Mesenchymal stem cell (in vitro differentiated cells and primary cell): ENCODE results near the gene BUD31. TPM values are rescaled to one million over a fixed set of nuclear protein-coding genes. Genes with fewer than 3 reads are reported as not detected.

ENCODE experiments used
- DNase-seq: peaks from one replicate; pipeline ENCODE4 v3.0.0-alpha.2; 2013
- H2AFZ ChIP-seq: one replicate; pipeline ENCODE4 v1.6.1; 2013; ENCODE audit warnings: low read depth, mild to moderate bottlenecking, control low read depth, inconsistent platforms, low read length, moderate library complexity
- H2AK5ac ChIP-seq: 2 replicates; pipeline ENCODE4 v1.6.1; 2013; ENCODE audit warnings: low read length, moderate library complexity, mild to moderate bottlenecking, inconsistent platforms; ENCODE audit not compliant: severe bottlenecking
- H2BK120ac ChIP-seq: one replicate; pipeline ENCODE4 v1.6.1; 2013; ENCODE audit warnings: low read depth, mild to moderate bottlenecking, inconsistent platforms, low read length, moderate library complexity
- H2BK12ac ChIP-seq, 2 experiments: one replicate each; pipeline ENCODE4 v1.6.1; 2013; ENCODE audit warnings: inconsistent platforms in 2 of 2, low read length in 2 of 2, mild to moderate bottlenecking in 2 of 2, moderate library complexity in 2 of 2, control low read depth in 1 of 2
- H2BK15ac ChIP-seq: one replicate; pipeline ENCODE4 v1.6.1; 2013; ENCODE audit warnings: mild to moderate bottlenecking, low read depth, inconsistent platforms; ENCODE audit not compliant: poor library complexity, severe bottlenecking
- H2BK5ac ChIP-seq: 2 replicates; pipeline ENCODE4 v1.6.1; 2013; ENCODE audit warnings: low read depth, mild to moderate bottlenecking, low read length, control low read depth, inconsistent platforms; ENCODE audit not compliant: poor library complexity, severe bottlenecking
- H3K14ac ChIP-seq, 2 experiments: one replicate each; pipeline ENCODE4 v1.6.1; 2013; ENCODE audit warnings: inconsistent platforms in 2 of 2, low read length in 2 of 2, control low read depth in 1 of 2, mild to moderate bottlenecking in 1 of 2, moderate library complexity in 1 of 2
- H3K18ac ChIP-seq, 2 experiments: one replicate each; pipeline ENCODE4 v1.6.1; 2013; ENCODE audit warnings: inconsistent platforms in 2 of 2, low read length in 2 of 2, control low read depth in 1 of 2, low read depth in 1 of 2, mild to moderate bottlenecking in 1 of 2
- H3K23ac ChIP-seq, 2 experiments: one replicate each; pipeline ENCODE4 v1.6.1; 2013; ENCODE audit warnings: inconsistent platforms in 2 of 2, low read length in 2 of 2, mild to moderate bottlenecking in 2 of 2, moderate library complexity in 2 of 2, control low read depth in 1 of 2
- H3K27ac ChIP-seq: 2 replicates; pipeline ENCODE4 v1.5.1; 2013; ENCODE audit warnings: mild to moderate bottlenecking, moderate library complexity, low read length, control low read depth, inconsistent platforms; ENCODE audit not compliant: poor library complexity, severe bottlenecking
- H3K27me3 ChIP-seq, 2 experiments: 2 replicates each; pipeline versions ENCODE4 v1.6.1 to v1.7.0; 2013; ENCODE audit warnings: low read length in 2 of 2, mild to moderate bottlenecking in 2 of 2, moderate library complexity in 2 of 2, control low read depth in 1 of 2, inconsistent platforms in 1 of 2; ENCODE audit not compliant: control insufficient read depth in 1 of 2, insufficient read depth in 1 of 2
- H3K36me3 ChIP-seq, 2 experiments: 2 replicates each; pipeline versions ENCODE4 v1.6.1 to v1.7.0; 2013; ENCODE audit warnings: low read length in 2 of 2, control low read depth in 1 of 2, inconsistent platforms in 1 of 2, low read depth in 1 of 2, mild to moderate bottlenecking in 1 of 2; ENCODE audit not compliant: insufficient read depth in 2 of 2, control insufficient read depth in 1 of 2
- H3K4ac ChIP-seq, 2 experiments: one replicate each; pipeline ENCODE4 v1.6.1; 2013; ENCODE audit warnings: inconsistent platforms in 2 of 2, low read length in 2 of 2, mild to moderate bottlenecking in 2 of 2, moderate library complexity in 2 of 2, control low read depth in 1 of 2, low read depth in 1 of 2
- H3K4me1 ChIP-seq: 2 replicates; pipeline ENCODE4 v1.6.1; 2013; ENCODE audit warnings: low read depth, low read length, control low read depth; ENCODE audit not compliant: control insufficient read depth, insufficient read depth
- H3K4me2 ChIP-seq: 2 replicates; pipeline ENCODE4 v1.6.1; 2013; ENCODE audit warnings: low read length, mild to moderate bottlenecking, inconsistent platforms; ENCODE audit not compliant: poor library complexity, severe bottlenecking
- H3K4me3 ChIP-seq, 2 experiments: 2 replicates each; pipeline versions ENCODE4 v1.5.1 to v1.7.0; 2013; ENCODE audit warnings: low read length in 2 of 2, mild to moderate bottlenecking in 2 of 2, control low read depth in 1 of 2, low read depth in 1 of 2; ENCODE audit not compliant: insufficient read depth in 1 of 2
- H3K79me1 ChIP-seq: replicated peaks from 2 replicates; pipeline ENCODE4 v1.6.1; 2013; ENCODE audit warnings: mild to moderate bottlenecking, control low read depth, low read length, inconsistent platforms; ENCODE audit not compliant: poor library complexity, severe bottlenecking
- H3K9ac ChIP-seq: 2 replicates; pipeline ENCODE4 v1.7.0; 2013; ENCODE audit warnings: mild to moderate bottlenecking, low read length, moderate library complexity
- H3K9me3 ChIP-seq: 2 replicates; pipeline ENCODE4 v1.7.0; 2013; ENCODE audit warnings: mild to moderate bottlenecking, low read length; ENCODE audit not compliant: control insufficient read depth
- H4K8ac ChIP-seq: one replicate; pipeline ENCODE4 v1.6.1; 2013; ENCODE audit warnings: inconsistent platforms, mild to moderate bottlenecking, low read length, moderate library complexity
- H4K91ac ChIP-seq: one replicate; pipeline ENCODE4 v1.6.1; 2013; ENCODE audit warnings: mild to moderate bottlenecking, low read length, inconsistent platforms
- WGBS: methylation state at CpG from one replicate; pipeline ENCODE4 v1.1.7; 2013; ENCODE audit warnings: mixed read lengths; 5-methylcytosine and 5-hydroxymethylcytosine counted together
- polyA plus RNA-seq, 2 experiments: library from polyadenylated mRNA; stranded (reverse); fragments of 200-250 nt; gene quantifications; one replicate each; pipeline ENCODE4 v1.2.3, GENCODE V29; 2013

The BUD31 gene
- polyA plus RNA-seq (2013, experiment 1 of 2) = 171 TPM
- polyA plus RNA-seq (2013, experiment 2 of 2) = 175 TPM

- Histone ChIP-seq H2BK120ac (peak within 1 kb of the TSS; percentile 13), H3K4ac (peak within 1 kb of the TSS; percentile 69 to 96), H2AK5ac (peak within 1 kb of the TSS; percentile 76)
Observed at GRCh38 chr7:99408379-99409191, at the start of gene BUD31, which contains the start of gene PDAP1. TSS of gene BUD31 (plus strand) at chr7:99408969. CDS start at chr7:99411093, 2,124 bp downstream. TSS of gene PDAP1 (minus strand) at chr7:99408597. CDS start at chr7:99408548, 49 bp downstream.

GRCh38 chr7:99359465-99360154, 49.2 kb upstream of the BUD31 start:
- Histone ChIP-seq H3K4me3 (no peak overlapping the region), H2BK5ac (no peak overlapping the region), H2AFZ (no peak overlapping the region), H3K4ac (no peak overlapping the region), H3K36me3 (peaks cover 62 to 74% of the 10 kb centered on the region in 2 experiments), H3K9me3 (no peaks in the 10 kb centered on the region), H3K14ac (no peak overlapping the region), H3K27me3 (no peaks in the 10 kb centered on the region), H3K4me1 (peaks cover 6% of the 10 kb centered on the region), H2BK15ac (no peak overlapping the region), H4K8ac (no peak overlapping the region), H4K91ac (no peak overlapping the region), H3K23ac (no peak overlapping the region), H3K27ac (no peak overlapping the region), H3K4me2 (no peak overlapping the region), H2BK120ac (no peak overlapping the region), H2AK5ac (no peak overlapping the region), H3K18ac (no peak overlapping the region), H3K79me1 (peaks cover 16% of the 10 kb centered on the region), H3K9ac (no peak overlapping the region), H2BK12ac (no peak overlapping the region)
- no peak for DNase-seq
- WGBS = 97% methylated on average over 22 of the region's 22 CpGs

More at GRCh38 chr7:99408379-99409191, at the start of gene BUD31, which contains the start of gene PDAP1:
- H3K23ac ChIP-seq = no peak within 1 kb of the TSS
- H2BK12ac ChIP-seq = peak within 1 kb of the TSS in 1 of 2 experiments; percentile 93
- H4K8ac ChIP-seq = peak within 1 kb of the TSS; percentile 71
- under 1% methylated on average over 68 of the region's 72 CpGs for WGBS
- peaks cover 8% of the 10 kb centered on the region for H3K79me1 ChIP-seq
- peak within 1 kb of the TSS; percentile 100 for H2BK5ac ChIP-seq
- peak within 1 kb of the TSS; percentile 100 for H3K9ac ChIP-seq
- H3K9me3 ChIP-seq = no peaks in the 10 kb centered on the region
- peak within 1 kb of the TSS; percentile 36 for H2AFZ ChIP-seq
- H3K4me2 ChIP-seq = peak within 1 kb of the TSS; percentile 84
- peaks cover 19% of the 10 kb centered on the region for H3K4me1 ChIP-seq
- peak within 1 kb of the TSS; percentile 99 for H3K27ac ChIP-seq
- H3K18ac ChIP-seq = peak within 1 kb of the TSS; percentile 91 to 95
- peak within 1 kb of the TSS; percentile 86 to 99 for H3K4me3 ChIP-seq
- H4K91ac ChIP-seq = peak within 1 kb of the TSS; percentile 94
- peaks cover 32 to 41% of the 10 kb centered on the region in 2 experiments for H3K36me3 ChIP-seq
- DNase-seq = peak; percentile 97
- peak within 1 kb of the TSS in 1 of 2 experiments; percentile 74 for H3K14ac ChIP-seq
- peak within 1 kb of the TSS; percentile 92 for H2BK15ac ChIP-seq
- H3K27me3 ChIP-seq = no peaks in the 10 kb centered on the region

- Histone ChIP-seq H2BK15ac (no peak overlapping the region), H3K4me2 (no peak overlapping the region), H2AK5ac (peak overlapping the region; percentile 49), H2BK5ac (no peak overlapping the region), H3K4me3 (no peak overlapping the region), H2BK120ac (no peak overlapping the region), H4K8ac (no peak overlapping the region), H3K4me1 (peaks cover 6% of the 10 kb centered on the region), H3K36me3 (peaks cover 70 to 76% of the 10 kb centered on the region in 2 experiments), H3K9me3 (no peaks in the 10 kb centered on the region), H3K79me1 (peaks cover 27% of the 10 kb centered on the region), H3K9ac (peak overlapping the region; percentile 31), H2BK12ac (no peak overlapping the region), H3K27ac (peak overlapping the region; percentile 79), H3K14ac (no peak overlapping the region), H3K27me3 (no peaks in the 10 kb centered on the region), H3K4ac (no peak overlapping the region), H3K18ac (no peak overlapping the region), H4K91ac (no peak overlapping the region), H3K23ac (no peak overlapping the region), H2AFZ (no peak overlapping the region)
- peak; percentile 88 for DNase-seq
- 42% methylated on average over 3 of the region's 3 CpGs for WGBS
Observed at GRCh38 chr7:99362801-99363200, 46.0 kb upstream of the BUD31 start.

GRCh38 chr7:99363286-99363685, 45.5 kb upstream of the BUD31 start:
- H3K18ac ChIP-seq = no peak overlapping the region
- H3K36me3 ChIP-seq = peaks cover 65 to 71% of the 10 kb centered on the region in 2 experiments
- peak overlapping the region; percentile 79 for H3K27ac ChIP-seq
- H3K79me1 ChIP-seq = peaks cover 25% of the 10 kb centered on the region
- no peaks in the 10 kb centered on the region for H3K9me3 ChIP-seq
- H3K9ac ChIP-seq = peak overlapping the region; percentile 31
- peaks cover 6% of the 10 kb centered on the region for H3K4me1 ChIP-seq
- no peaks in the 10 kb centered on the region for H3K27me3 ChIP-seq
- 95% methylated on average over 4 of the region's 5 CpGs for WGBS
- H4K91ac ChIP-seq = no peak overlapping the region
- H2BK15ac ChIP-seq = no peak overlapping the region
- H2AK5ac ChIP-seq = peak overlapping the region; percentile 49
- H3K4me2 ChIP-seq = no peak overlapping the region
- no peak overlapping the region for H3K14ac ChIP-seq
- no peak overlapping the region for H3K23ac ChIP-seq
- no peak overlapping the region for H2BK120ac ChIP-seq
- no peak overlapping the region for H2AFZ ChIP-seq
- H3K4ac ChIP-seq = no peak overlapping the region
- no peak overlapping the region for H2BK12ac ChIP-seq
- H2BK5ac ChIP-seq = no peak overlapping the region
- H3K4me3 ChIP-seq = no peak overlapping the region
- no peak overlapping the region for H4K8ac ChIP-seq
- DNase-seq = no peak
